Psoas muscle (tissue), 8 donors: ENCODE measurements around the gene SPHK2. TPM values are rescaled to one million over a fixed set of nuclear protein-coding genes. Genes with fewer than 3 reads are reported as not detected.

ENCODE experiments used
- ATAC-seq, 4 donors: fragments of 200-7000 bp; cut with Tn5 transposase; one replicate each; pipeline ENCODE4 v1.9.1; 2020; ENCODE audit warnings: moderate library complexity in 3 of 4, mild to moderate bottlenecking in 2 of 4
- DNase-seq, 2 donors: peaks; one replicate each; pipeline ENCODE4 v3.0.0-alpha.2; 2020
- H3K27ac ChIP-seq: fragments of 200-600 bp; one replicate; pipeline ENCODE4 v1.8.0; 2022
- H3K27me3 ChIP-seq, 3 donors: fragments of 200-600 bp in 1 of 3; one replicate each; pipeline versions ENCODE4 v1.6.1 to v1.8.0; 2013 to 2022; ENCODE audit warnings: low read length in 2 of 3, mild to moderate bottlenecking in 2 of 3, moderate library complexity in 1 of 3; ENCODE audit not compliant: insufficient read depth in 3 of 3
- H3K36me3 ChIP-seq, 2 donors: fragments of 200-600 bp in 1 of 2; one replicate each; pipeline versions ENCODE4 v1.6.1 to v1.8.0; 2013 to 2022; ENCODE audit warnings: low read depth in 1 of 2, mild to moderate bottlenecking in 1 of 2, moderate library complexity in 1 of 2; ENCODE audit not compliant: insufficient read depth in 1 of 2
- H3K4me1 ChIP-seq: fragments of 200-600 bp; one replicate; pipeline ENCODE4 v1.8.0; 2022
- H3K4me3 ChIP-seq: fragments of 200-600 bp; one replicate; pipeline ENCODE4 v1.8.0; 2022; ENCODE audit warnings: mild to moderate bottlenecking
- H3K9me3 ChIP-seq: fragments of 200-600 bp; one replicate; pipeline ENCODE4 v1.8.0; 2022
- WGBS, 3 donors: extraction: QIAGEN DNeasy Blood & Tissue Kit; methylation state at CpG; one replicate each; pipeline versions ENCODE4 v1.1.6 to v1.1.7; 2013; 5-methylcytosine and 5-hydroxymethylcytosine counted together
- intact Hi-C, 2 donors: fragments of 100-400 bp; cut with DNase I; formaldehyde crosslinking; loops; one replicate each; pipeline versions ENCODE4 v1.11.0 to v1.14.2; 2022
- polyA plus RNA-seq, 3 donors: library from polyadenylated mRNA; stranded (reverse); fragments of 200-250 nt; gene quantifications; one replicate each; pipeline ENCODE4 v1.2.3, GENCODE V29; 2013
- total RNA-seq, 4 donors: library from RNA; stranded (reverse); fragmentation: NEBNext Ultra II Directional in 2 of 4; extraction: Animal tissue kit (Norgen Biotek cat#: 25700) in 2 of 4; gene quantifications; one replicate each; pipeline versions ENCODE4 v1.2.1 to v1.2.4, GENCODE V29; 2021 to 2023
- TF ChIP-seq, protein P1 (sequence below): fragments of 200-600 bp; IDR thresholded peaks from one replicate; pipeline ENCODE4 v1.8.0; 2022; ENCODE audit warnings: antibody characterized with exemption
- donor health status: healthy with polysubstance abuse.
- donor health status: DM: no; HTN: no; CAD: no; lungs with moderate emphysema.
- donor health status: Bipolar disorder and iron deficiency.
- donor health status: healthy.
- donor health status: DM: yes; HTN: yes; CAD: no.
- donor health status: DM: no; HTN: no; CAD: no.
- donor health status: DM: no; HTN: no; CAD: no.
- donor health status: DM: yes; HTN: yes; CAD: no.

The SPHK2 gene
- total and polyA plus RNA-seq, 7 donors, result 3.3 to 12.8 (median 5.0) TPM

- H3K27ac ChIP-seq, result no peak overlapping the region
- 74 to 81% (median 77%) methylated on average over 32 to 34 of the region's 34 CpGs for WGBS, 3 donors
Measured at GRCh38 chr19:48628486-48629296, 9.4 kb downstream of the SPHK2 start.

DNA sequence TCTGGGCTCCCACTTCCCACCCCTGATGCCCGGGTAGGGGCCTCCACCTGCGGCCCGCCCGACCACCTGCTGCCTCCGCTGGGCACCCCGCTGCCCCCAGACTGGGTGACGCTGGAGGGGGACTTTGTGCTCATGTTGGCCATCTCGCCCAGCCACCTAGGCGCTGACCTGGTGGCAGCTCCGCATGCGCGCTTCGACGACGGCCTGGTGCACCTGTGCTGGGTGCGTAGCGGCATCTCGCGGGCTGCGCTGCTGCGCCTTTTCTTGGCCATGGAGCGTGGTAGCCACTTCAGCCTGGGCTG, 9.9 kb downstream of the SPHK2 start:
- 91% methylated on average over 21 to 22 of the region's 22 CpGs for WGBS, 3 donors
- no peaks in the 10 kb centered on the region for H3K9me3 ChIP-seq
- H3K36me3 ChIP-seq, result peaks cover 0 to 14% of the 10 kb centered on the region in 2 donors
- DNase-seq (peak in 1 of 2 donors; percentile 55), ATAC-seq (no peak)
- H3K4me3 ChIP-seq, result no peak overlapping the region
- TF ChIP-seq, protein P1, sequence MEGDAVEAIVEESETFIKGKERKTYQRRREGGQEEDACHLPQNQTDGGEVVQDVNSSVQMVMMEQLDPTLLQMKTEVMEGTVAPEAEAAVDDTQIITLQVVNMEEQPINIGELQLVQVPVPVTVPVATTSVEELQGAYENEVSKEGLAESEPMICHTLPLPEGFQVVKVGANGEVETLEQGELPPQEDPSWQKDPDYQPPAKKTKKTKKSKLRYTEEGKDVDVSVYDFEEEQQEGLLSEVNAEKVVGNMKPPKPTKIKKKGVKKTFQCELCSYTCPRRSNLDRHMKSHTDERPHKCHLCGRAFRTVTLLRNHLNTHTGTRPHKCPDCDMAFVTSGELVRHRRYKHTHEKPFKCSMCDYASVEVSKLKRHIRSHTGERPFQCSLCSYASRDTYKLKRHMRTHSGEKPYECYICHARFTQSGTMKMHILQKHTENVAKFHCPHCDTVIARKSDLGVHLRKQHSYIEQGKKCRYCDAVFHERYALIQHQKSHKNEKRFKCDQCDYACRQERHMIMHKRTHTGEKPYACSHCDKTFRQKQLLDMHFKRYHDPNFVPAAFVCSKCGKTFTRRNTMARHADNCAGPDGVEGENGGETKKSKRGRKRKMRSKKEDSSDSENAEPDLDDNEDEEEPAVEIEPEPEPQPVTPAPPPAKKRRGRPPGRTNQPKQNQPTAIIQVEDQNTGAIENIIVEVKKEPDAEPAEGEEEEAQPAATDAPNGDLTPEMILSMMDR, result no peak
- intact Hi-C loops, result no loop called here
- H3K27me3 ChIP-seq, result no peaks in the 10 kb centered on the region
- peaks cover 40% of the 10 kb centered on the region for H3K4me1 ChIP-seq
- H3K27ac ChIP-seq, result peak overlapping the region; percentile 80

More at GRCh38 chr19:48628486-48629296, 9.4 kb downstream of the SPHK2 start:
- H3K36me3 ChIP-seq, result peaks cover 0 to 14% of the 10 kb centered on the region in 2 donors
- peaks cover 37% of the 10 kb centered on the region for H3K4me1 ChIP-seq
- intact Hi-C loops, result no loop called here
- no peaks in the 10 kb centered on the region for H3K9me3 ChIP-seq
- no peak for ATAC-seq
- no peak overlapping the region for H3K4me3 ChIP-seq
- DNase-seq, result peak in 1 of 2 donors; percentile 65
- no peaks in the 10 kb centered on the region for H3K27me3 ChIP-seq
- TF ChIP-seq, protein P1, result no peak

DNA sequence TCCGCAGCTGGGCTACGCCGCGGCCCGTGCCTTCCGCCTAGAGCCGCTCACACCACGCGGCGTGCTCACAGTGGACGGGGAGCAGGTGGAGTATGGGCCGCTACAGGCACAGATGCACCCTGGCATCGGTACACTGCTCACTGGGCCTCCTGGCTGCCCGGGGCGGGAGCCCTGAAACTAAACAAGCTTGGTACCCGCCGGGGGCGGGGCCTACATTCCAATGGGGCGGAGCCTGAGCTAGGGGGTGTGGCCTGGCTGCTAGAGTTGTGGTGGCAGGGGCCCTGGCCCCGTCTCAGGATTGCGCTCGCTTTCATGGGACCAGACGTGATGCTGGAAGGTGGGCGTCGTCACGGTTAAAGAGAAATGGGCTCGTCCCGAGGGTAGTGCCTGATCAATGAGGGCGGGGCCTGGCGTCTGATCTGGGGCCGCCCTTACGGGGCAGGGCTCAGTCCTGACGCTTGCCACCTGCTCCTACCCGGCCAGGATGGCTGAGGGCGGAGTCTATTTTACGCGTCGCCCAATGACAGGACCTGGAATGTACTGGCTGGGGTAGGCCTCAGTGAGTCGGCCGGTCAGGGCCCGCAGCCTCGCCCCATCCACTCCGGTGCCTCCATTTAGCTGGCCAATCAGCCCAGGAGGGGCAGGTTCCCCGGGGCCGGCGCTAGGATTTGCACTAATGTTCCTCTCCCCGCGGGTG, 10.4 kb downstream of the SPHK2 start:
- Histone ChIP-seq H3K27me3 (no peaks in the 10 kb centered on the region), H3K27ac (peak overlapping the region; percentile 80), H3K4me1 (peaks cover 45% of the 10 kb centered on the region), H3K9me3 (no peaks in the 10 kb centered on the region), H3K36me3 (peaks cover 0 to 14% of the 10 kb centered on the region in 2 donors), H3K4me3 (peak overlapping the region; percentile 42)
- 45 to 52% (median 50%) methylated on average over 48 of the region's 48 CpGs for WGBS, 3 donors
- TF ChIP-seq, protein P1, result no peak
- intact Hi-C loops, result loop anchor here in 1 of 2 donors (10.0 kb wide), 1 partner anchor 335 kb away; the partner anchor contains the start of gene FTL
- peak; percentile 33 to 57 (median 50) for ATAC-seq
- peak; percentile 73 to 77 for DNase-seq

GRCh38 chr19:48630296-48631063, 11.2 kb downstream of the SPHK2 start:
- peak; percentile 68 to 84 for DNase-seq
- peaks cover 49% of the 10 kb centered on the region for H3K4me1 ChIP-seq

More at GRCh38 chr19:48630296-48631063, 11.2 kb downstream of the SPHK2 start:
- TF ChIP-seq, protein P1, result no peak
- 12 to 24% (median 15%) methylated on average over 45 to 47 of the region's 47 CpGs for WGBS, 3 donors
- peak overlapping the region; percentile 42 for H3K4me3 ChIP-seq
- peaks cover 0 to 14% of the 10 kb centered on the region in 2 donors for H3K36me3 ChIP-seq
- H3K27me3 ChIP-seq, result no peaks in the 10 kb centered on the region
- intact Hi-C loops, result loop anchor here in 1 of 2 donors (10.0 kb wide), 1 partner anchor 334 kb away; the partner anchor contains the start of gene FTL
- peak in 1 of 4 donors; percentile 16 for ATAC-seq
- H3K9me3 ChIP-seq, result no peaks in the 10 kb centered on the region
- peak overlapping the region; percentile 80 for H3K27ac ChIP-seq
